Measurements from ENCODE around the gene CFDP1.
"Not testable (repeated sequence)": the region's sequence is repeated elsewhere in the genome, so short reads cannot be mapped to it uniquely, and the experiment has no call there.

Gene CFDP1

GRCh38 chr16:75433732-75434413, 570 bp upstream of the CFDP1 start:
- peak; percentile 81 for DNase-seq (ENCODE audit: low spot score)
- TF ChIP-seq, protein P1, sequence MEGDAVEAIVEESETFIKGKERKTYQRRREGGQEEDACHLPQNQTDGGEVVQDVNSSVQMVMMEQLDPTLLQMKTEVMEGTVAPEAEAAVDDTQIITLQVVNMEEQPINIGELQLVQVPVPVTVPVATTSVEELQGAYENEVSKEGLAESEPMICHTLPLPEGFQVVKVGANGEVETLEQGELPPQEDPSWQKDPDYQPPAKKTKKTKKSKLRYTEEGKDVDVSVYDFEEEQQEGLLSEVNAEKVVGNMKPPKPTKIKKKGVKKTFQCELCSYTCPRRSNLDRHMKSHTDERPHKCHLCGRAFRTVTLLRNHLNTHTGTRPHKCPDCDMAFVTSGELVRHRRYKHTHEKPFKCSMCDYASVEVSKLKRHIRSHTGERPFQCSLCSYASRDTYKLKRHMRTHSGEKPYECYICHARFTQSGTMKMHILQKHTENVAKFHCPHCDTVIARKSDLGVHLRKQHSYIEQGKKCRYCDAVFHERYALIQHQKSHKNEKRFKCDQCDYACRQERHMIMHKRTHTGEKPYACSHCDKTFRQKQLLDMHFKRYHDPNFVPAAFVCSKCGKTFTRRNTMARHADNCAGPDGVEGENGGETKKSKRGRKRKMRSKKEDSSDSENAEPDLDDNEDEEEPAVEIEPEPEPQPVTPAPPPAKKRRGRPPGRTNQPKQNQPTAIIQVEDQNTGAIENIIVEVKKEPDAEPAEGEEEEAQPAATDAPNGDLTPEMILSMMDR (IDR thresholded peaks at IDR 0.05; ENCODE audit: extremely low read depth, missing control alignments): no peak

DNA sequence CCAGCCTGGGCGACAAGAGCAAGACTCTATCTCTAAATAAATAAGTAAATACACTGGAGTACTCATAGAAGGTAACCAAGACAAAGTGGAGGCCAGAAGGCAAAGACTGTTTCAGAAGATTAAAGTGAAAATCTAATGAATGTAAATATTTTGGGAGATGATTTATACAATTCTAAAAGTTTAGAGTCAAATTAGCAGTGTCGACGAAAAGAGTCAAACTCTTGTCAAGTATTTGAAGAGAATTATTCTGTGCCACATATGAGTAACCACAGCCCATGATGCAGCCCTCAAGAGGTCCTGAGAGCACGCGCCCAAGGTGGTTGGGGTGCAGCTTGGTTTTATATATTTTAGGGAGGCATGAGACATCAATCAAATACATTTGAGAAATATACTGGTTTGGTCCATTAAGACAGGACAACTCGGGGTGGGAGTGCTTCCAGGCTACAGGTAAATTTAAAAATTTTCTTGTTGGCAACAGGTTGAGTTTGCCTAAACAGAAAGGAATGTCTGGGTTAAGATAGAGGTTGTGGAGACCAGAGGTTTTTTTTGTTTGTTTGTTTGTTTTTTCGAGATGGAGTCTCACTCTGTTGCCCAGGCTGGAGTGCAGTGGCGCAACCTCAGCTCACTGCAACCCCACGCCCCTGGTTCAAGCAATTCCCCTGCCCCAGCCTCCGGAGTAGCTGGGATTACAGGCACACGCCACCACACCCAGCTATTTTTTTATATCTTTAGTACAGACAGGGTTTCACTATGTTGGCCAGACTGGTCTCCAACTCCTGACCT, 3.5 kb downstream of the CFDP1 start:
- DNase-seq (ENCODE audit: low spot score): no peak
- TF ChIP-seq, protein P1 (IDR thresholded peaks at IDR 0.05; ENCODE audit: extremely low read depth, missing control alignments): no peak

DNA sequence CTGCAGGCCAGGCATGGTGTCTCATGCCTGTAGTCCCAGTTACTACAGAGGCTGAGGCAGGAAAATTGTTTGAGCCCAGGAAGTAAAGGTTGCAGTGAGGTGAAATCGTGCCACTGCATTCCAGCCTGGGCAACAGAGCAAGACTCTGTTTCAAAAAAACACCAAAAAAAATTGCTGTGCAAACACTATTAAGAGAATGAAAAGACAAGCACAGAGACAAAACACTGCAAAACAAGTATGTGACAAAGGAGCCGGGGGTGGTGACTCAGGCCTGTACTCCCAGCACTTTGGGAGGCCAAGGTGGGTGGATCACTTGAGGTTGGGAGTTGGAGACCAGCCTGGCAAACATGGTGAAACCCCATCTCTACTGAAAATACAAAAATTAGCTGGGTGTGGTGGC, 6.8 kb downstream of the CFDP1 start:
- DNase-seq (ENCODE audit: low spot score): not testable (repeated sequence)

- not testable (repeated sequence) for DNase-seq (ENCODE audit: low spot score)
Measured at GRCh38 chr16:75424105-75424762, 9.1 kb downstream of the CFDP1 start.

DNA sequence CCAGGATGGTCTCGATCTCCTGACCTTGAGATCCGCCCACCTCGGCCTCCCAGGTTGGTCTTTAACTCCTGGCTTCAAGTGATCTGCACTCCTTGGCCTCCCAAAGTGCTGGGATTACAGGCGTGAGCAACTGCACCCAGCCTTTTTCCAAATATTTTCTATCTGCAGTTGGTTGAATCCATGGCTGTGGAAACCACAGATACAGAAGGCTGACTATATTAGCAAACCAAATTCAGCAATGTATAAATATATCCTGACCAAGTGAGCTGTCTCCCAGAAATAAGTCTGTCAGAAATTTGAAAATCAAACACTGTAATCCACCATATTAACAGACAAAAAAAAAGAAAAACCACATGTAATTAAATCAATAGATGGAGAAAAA, 9.6 kb downstream of the CFDP1 start:
- TF ChIP-seq, protein P1 (IDR thresholded peaks at IDR 0.05; ENCODE audit: extremely low read depth, missing control alignments): no peak
- no peak for DNase-seq (ENCODE audit: low spot score)

DNA sequence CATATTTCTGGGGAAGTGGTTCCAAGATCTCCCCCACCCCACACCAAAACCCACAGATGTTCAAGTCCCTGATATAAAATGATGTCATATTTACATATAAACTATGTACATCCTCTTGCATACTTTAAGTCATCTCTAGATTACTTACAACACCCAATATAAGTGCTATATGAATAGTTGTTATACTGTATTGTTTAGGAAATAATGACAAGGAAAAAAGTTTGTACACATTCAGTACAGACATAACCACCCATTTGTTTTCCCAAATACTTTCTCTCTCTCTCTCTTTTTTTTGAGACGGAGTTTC, 11.5 kb downstream of the CFDP1 start:
- no peak for DNase-seq (ENCODE audit: low spot score)
- TF ChIP-seq, protein P1 (IDR thresholded peaks at IDR 0.05; ENCODE audit: extremely low read depth, missing control alignments): no peak

GRCh38 chr16:75420987-75421819, 12.1 kb downstream of the CFDP1 start:
- TF ChIP-seq, protein P1 (IDR thresholded peaks at IDR 0.05; ENCODE audit: extremely low read depth, missing control alignments): no peak
- DNase-seq (ENCODE audit: low spot score): no peak
